HepG2 (cell line): ENCODE results near the gene ZNF503. TPM values are rescaled to one million over a fixed set of nuclear protein-coding genes. Genes with fewer than 3 reads are reported as not detected.

Source experiments
- ATAC-seq: fragments of 200-7000 bp; cut with Tn5 transposase; 3 replicates; pipeline ENCODE4 v1.9.1; 2020; ENCODE audit warnings: mild to moderate bottlenecking, moderate library complexity
- BruUV-seq: library from RNA; stranded (reverse); fragments of 400-500 nt; replicated peaks from 2 replicates; lab custom pipeline; 2021; lab: Mats Ljungman, UMichigan
- CTCF ChIA-PET: fragments of 300-600 bp; formaldehyde crosslinking; extraction: SDS; loops from one replicate; lab custom pipeline; 2021; ENCODE audit warnings: low total read pairs, inconsistent platforms, low intra/inter-chr PET ratio; lab: Yijun Ruan, JAX
- POLR2A ChIA-PET: fragments of 350-600 bp; sonication (Branson Sonifier 250); formaldehyde crosslinking; loops from one replicate; lab custom pipeline; 2020; ENCODE audit warnings: antibody characterized with exemption, inconsistent platforms; lab: Yijun Ruan, JAX
- DNase-seq: peaks from one replicate; pipeline ENCODE4 v3.0.0-alpha.2; 2015; ENCODE audit warnings: low spot score
- FAIRE-seq: peaks from 3 replicates; lab custom pipeline; 2011; peaks lifted over from hg19 to GRCh38; lab: Jason Lieb, UNC
- H2AFZ ChIP-seq: one replicate; pipeline ENCODE4 v1.6.1; 2011; ENCODE audit warnings: low read length, inconsistent platforms
- H3K27ac ChIP-seq: fragments of 300-600 bp; 3 replicates; pipeline ENCODE4 v1.8.0; 2011; ENCODE audit warnings: mixed run types, mild to moderate bottlenecking, mixed read lengths, low read length, inconsistent platforms; ENCODE audit not compliant: insufficient read depth; ENCODE audit errors: extremely low read length
- H3K27me3 ChIP-seq, 2 experiments: fragments of 200-600 bp in 1 of 2; 2 replicates in 1 of 2; 3 replicates in 1 of 2; pipeline versions ENCODE4 v1.6.0 to v1.8.0; 2011; ENCODE audit warnings: low read length in 2 of 2, mild to moderate bottlenecking in 2 of 2, moderate library complexity in 2 of 2, inconsistent platforms in 1 of 2; ENCODE audit not compliant: insufficient read depth in 2 of 2, control insufficient read depth in 1 of 2
- H3K36me3 ChIP-seq, 2 experiments: fragments of 200-600 bp in 1 of 2; replicated peaks in 1 of 2; 2 replicates in 1 of 2; 3 replicates in 1 of 2; pipeline versions ENCODE4 v1.5.1 to v1.8.0; 2011; ENCODE audit warnings: low read length in 2 of 2, inconsistent platforms in 1 of 2; ENCODE audit not compliant: insufficient read depth in 2 of 2, control insufficient read depth in 1 of 2
- H3K4me1 ChIP-seq: 2 replicates; pipeline ENCODE4 v1.5.1; 2012; ENCODE audit warnings: low read length, inconsistent platforms; ENCODE audit not compliant: insufficient read depth
- H3K4me2 ChIP-seq: 2 replicates; pipeline ENCODE4 v1.6.0; 2011; ENCODE audit warnings: low read depth, low read length, inconsistent platforms
- H3K4me3 ChIP-seq, 3 experiments: fragments of 200-600 bp in 1 of 3; sonication (generic), shearing (Covaris generic) in 1 of 3; replicated peaks in 1 of 3; 2 replicates each; pipeline ENCODE4 v1.5.1; 2011 to 2016; ENCODE audit warnings: low read length in 3 of 3, inconsistent platforms in 2 of 3, low read depth in 2 of 3, mild to moderate bottlenecking in 2 of 3, control low read depth in 1 of 3, mixed read lengths in 1 of 3; ENCODE audit not compliant: insufficient read depth in 1 of 3
- H3K79me2 ChIP-seq: one replicate; pipeline ENCODE4 v1.6.1; 2011; ENCODE audit warnings: low read length, inconsistent platforms; ENCODE audit not compliant: insufficient read depth
- H3K9ac ChIP-seq: 2 replicates; pipeline ENCODE4 v1.6.0; 2011; ENCODE audit warnings: mild to moderate bottlenecking, low read depth, low read length, inconsistent platforms; ENCODE audit not compliant: insufficient read depth
- H3K9me3 ChIP-seq: 2 replicates; pipeline ENCODE4 v1.5.1; 2012; ENCODE audit warnings: mild to moderate bottlenecking, low read length
- H4K20me1 ChIP-seq: 2 replicates; pipeline ENCODE4 v1.6.0; 2011; ENCODE audit warnings: inconsistent platforms, mild to moderate bottlenecking, low read length, moderate library complexity; ENCODE audit not compliant: insufficient read depth
- BRD4 ChIP-seq: sonication (generic); formaldehyde crosslinking; IDR thresholded peaks from 2 replicates; pipeline ENCODE4 v1.4.0; 2020; ENCODE audit warnings: missing genetic modification reagents
- FIP1L1 ChIP-seq: fragments of 200-400 bp; formaldehyde crosslinking; IDR thresholded peaks from 2 replicates; pipeline ENCODE4 v1.6.1; 2018; ENCODE audit warnings: low read depth, mild to moderate bottlenecking, low read length, moderate library complexity, borderline replicate concordance; ENCODE audit not compliant: insufficient read depth
- HMGA1 ChIP-seq: sonication (generic); formaldehyde crosslinking; conservative IDR thresholded peaks from 2 replicates; pipeline ENCODE4 v1.4.0; 2020; ENCODE audit warnings: missing genetic modification reagents
- JUN ChIP-seq: sonication (generic); formaldehyde crosslinking; IDR thresholded peaks from 2 replicates; pipeline ENCODE4 v1.4.0; 2020; ENCODE audit warnings: mild to moderate bottlenecking, missing genetic modification reagents
- MTF1 ChIP-seq: sonication (generic); formaldehyde crosslinking; IDR thresholded peaks from 2 replicates; pipeline ENCODE4 v1.5.0; 2020; ENCODE audit warnings: missing genetic modification reagents
- NCOA1 ChIP-seq: sonication (generic); formaldehyde crosslinking; IDR thresholded peaks from 2 replicates; pipeline ENCODE4 v1.9.0; 2021; ENCODE audit warnings: missing genetic modification reagents
- NKX3-1 ChIP-seq: sonication (generic); formaldehyde crosslinking; IDR thresholded peaks from 2 replicates; pipeline ENCODE4 v1.5.0; 2020; ENCODE audit warnings: missing genetic modification reagents
- SIN3A ChIP-seq: IDR thresholded peaks from 2 replicates; pipeline ENCODE4 v1.6.1; 2011; ENCODE audit warnings: low read depth, mild to moderate bottlenecking, control low read depth, low read length, borderline replicate concordance
- SKI ChIP-seq: fragments of 450-650 bp; IDR thresholded peaks from one replicate; pipeline ENCODE4 v1.6.1; 2018; ENCODE audit warnings: mild to moderate bottlenecking; ENCODE audit not compliant: partially characterized antibody
- ZHX2 ChIP-seq, 2 experiments: sonication (generic) in 1 of 2; formaldehyde crosslinking in 1 of 2; IDR thresholded peaks; 2 replicates each; pipeline versions ENCODE4 v1.6.1 to v1.9.0; 2014 to 2022; ENCODE audit warnings: antibody characterized with exemption in 1 of 2, borderline replicate concordance in 1 of 2, inconsistent platforms in 1 of 2, low read depth in 1 of 2, missing genetic modification reagents in 1 of 2
- ZNF292 ChIP-seq: sonication (generic); formaldehyde crosslinking; IDR thresholded peaks from 2 replicates; pipeline ENCODE4 v1.8.1; 2022; ENCODE audit warnings: mild to moderate bottlenecking, low read depth, missing genetic modification reagents, borderline replicate concordance
- ZNF331 ChIP-seq: sonication (generic); formaldehyde crosslinking; IDR thresholded peaks from 2 replicates; pipeline ENCODE4 v1.4.0; 2020; ENCODE audit warnings: missing genetic modification reagents
- ZNF34 ChIP-seq: sonication (generic); formaldehyde crosslinking; IDR thresholded peaks from 2 replicates; pipeline ENCODE4 v1.4.0; 2020; ENCODE audit warnings: mild to moderate bottlenecking, missing genetic modification reagents, borderline replicate concordance
- ZNF430 ChIP-seq: sonication (generic); formaldehyde crosslinking; IDR thresholded peaks from 2 replicates; pipeline ENCODE4 v1.9.0; 2021; ENCODE audit warnings: mild to moderate bottlenecking, missing genetic modification reagents
- ZNF496 ChIP-seq: sonication (generic); formaldehyde crosslinking; IDR thresholded peaks from 2 replicates; pipeline ENCODE4 v1.8.1; 2023; ENCODE audit warnings: mild to moderate bottlenecking, moderate library complexity, missing genetic modification reagents; ENCODE audit not compliant: insufficient replicate concordance
- WGBS: methylation state at CpG from one replicate; pipeline ENCODE4 v1.1.6; 2017; ENCODE audit warnings: low lambda C conversion rate; 5-methylcytosine and 5-hydroxymethylcytosine counted together
- in situ Hi-C: cut with HindIII; loops from 2 replicates; pipeline ENCODE4 v1.10.0; 2017; ENCODE audit warnings: low pct_unique_long_range_greater_than_20kb; ENCODE audit not compliant: extremely low pct_ligation_motif_present
- intact Hi-C: fragments of 100-400 bp; cut with micrococcal nuclease; formaldehyde crosslinking; loops from one replicate; pipeline ENCODE4 v1.10.0; 2022; ENCODE audit not compliant: unreplicated experiment
- polyA plus RNA-seq, 8 experiments: library from polyadenylated mRNA; depleted of rRNA in 3 of 8; stranded (reverse) in 7 of 8; unstranded in 1 of 8; fragments of >200 nt; fragmentation: Illumina TruSeq in 4 of 8; extraction: Trizol in 4 of 8; gene quantifications; 2 replicates each; pipeline versions ENCODE4 v1.2.1 to v1.2.3, GENCODE V29; 2011 to 2016; ENCODE audit warnings: low read depth in 4 of 8, missing spikeins in 1 of 8, mixed read lengths in 1 of 8; ENCODE audit not compliant: insufficient read depth in 1 of 8
- total RNA-seq, 5 experiments: library from RNA; depleted of rRNA; stranded (reverse); fragments of >200 nt; fragmentation: Illumina TruSeq; extraction: Trizol; gene quantifications; 2 replicates each; pipeline ENCODE4 v1.2.3, GENCODE V29; 2016; ENCODE audit warnings: low read depth in 1 of 5

The ZNF503 gene
- total and polyA plus RNA-seq, 2 of the 13 experiments (the other 11 are each of a cell fraction or from before 2014, with no cell fraction given): 2.7 to 8.3 TPM

GRCh38 chr10:75399461-75400162 lies 2.0 kb downstream of the ZNF503 start:
- peaks cover 5 to 21% of the 10 kb centered on the region in 2 experiments; a peak in 2 of 5 replicates for H3K36me3 ChIP-seq
- no TSS peak for BruUV-seq
- peak overlapping the region; percentile 93 for H3K9ac ChIP-seq
- TF ChIP-seq SIN3A: no peak
- TF ChIP-seq ZHX2 (IDR thresholded peaks at IDR 0.05; ENCODE audit: low read depth): no peak
- no peak for TF ChIP-seq ZHX2 (CRISPR knock-in tag; IDR thresholded peaks at IDR 0.05; ENCODE audit: borderline replicate concordance)
- TF ChIP-seq HMGA1: no peak
- no peak for TF ChIP-seq JUN (CRISPR knock-in tag)
- no peak for TF ChIP-seq BRD4 (CRISPR knock-in tag)
- peak; percentile 7 for TF ChIP-seq SKI
- TF ChIP-seq MTF1 (CRISPR knock-in tag): no peak
- TF ChIP-seq NCOA1 (CRISPR knock-in tag): no peak
- no peak for TF ChIP-seq ZNF331 (CRISPR knock-in tag)
- TF ChIP-seq ZNF496: no peak
- no peak for TF ChIP-seq ZNF292
- no peak for TF ChIP-seq FIP1L1
- no peak for TF ChIP-seq NKX3-1 (CRISPR knock-in tag)
- TF ChIP-seq ZNF430: no peak
- TF ChIP-seq ZNF34 (CRISPR knock-in tag): no peak

More at GRCh38 chr10:75399461-75400162, 2.0 kb downstream of the ZNF503 start:
- Histone ChIP-seq H3K4me1 (peaks cover 15% of the 10 kb centered on the region), H3K27me3 (no peaks in the 10 kb centered on the region; a peak in 1 of 5 replicates), H3K79me2 (peaks cover 50% of the 10 kb centered on the region), H3K4me3 (peak overlapping the region; percentile 100), H3K9me3 (no peaks in the 10 kb centered on the region), H4K20me1 (peaks cover 28% of the 10 kb centered on the region; the same call in 1 of the 2 replicates), H2AFZ (no peak overlapping the region), H3K27ac (peak overlapping the region; percentile 97), H3K4me2 (peak overlapping the region; percentile 79)
- FAIRE-seq (no peak), DNase-seq (peak; percentile 36), ATAC-seq (peak; percentile 5; the same call in 2 of the 3 replicates)
- intact Hi-C loops (loop anchor here (2.0 to 10.0 kb wide), 6 partner anchors 98 to 903 kb away; no protein-coding TSS in a partner anchor), in situ Hi-C loops (loop anchor here (5.0 to 10.0 kb wide), 2 partner anchors 373 to 635 kb away; no protein-coding TSS in a partner anchor)
- 0% methylated on average over 1 of the region's 71 CpGs for WGBS
- CTCF ChIA-PET: interaction anchor here (1.2 to 1.5 kb wide), 2 partner anchors 688 to 904 kb away, joined by 4 to 5 read pairs; no protein-coding TSS in a partner anchor
- POLR2A ChIA-PET: interaction anchor here (0.7 to 8.4 kb wide), 13 partner anchors 10 to 1249 kb away, joined by 3 to 219 read pairs (median 3); partner anchors contain the start of genes ADK, AP3M1 and LRMDA
